B cell (primary cell): ENCODE measurements around the gene B4GALNT1.

ENCODE experiments used
- CTCF ChIP-seq: fragments of 200-600 bp; IDR thresholded peaks from one replicate; pipeline ENCODE4 v1.8.0; 2022; ENCODE audit warnings: antibody characterized with exemption, mild to moderate bottlenecking
- EZH2 ChIP-seq: IDR thresholded peaks from 2 replicates; pipeline ENCODE4 v1.6.1; 2012; ENCODE audit warnings: borderline replicate concordance, low read depth, mild to moderate bottlenecking, moderate library complexity, low read length; ENCODE audit not compliant: insufficient read depth, poor library complexity, severe bottlenecking

GRCh38 chr12:57606399-57606798 is 26.6 kb downstream of the B4GALNT1 start:
- TF ChIP-seq CTCF (no peak), EZH2 (no peak)
